HG03457 (cell line): Measurements from ENCODE around the gene CAMTA2.

Source experiments
- ATAC-seq: cut with Tn5 transposase; IDR thresholded peaks from one replicate; pipeline ENCODE4 v1.9.1; 2021; ENCODE audit warnings: moderate number of reproducible peaks; ENCODE audit not compliant: unreplicated experiment

The CAMTA2 gene

DNA sequence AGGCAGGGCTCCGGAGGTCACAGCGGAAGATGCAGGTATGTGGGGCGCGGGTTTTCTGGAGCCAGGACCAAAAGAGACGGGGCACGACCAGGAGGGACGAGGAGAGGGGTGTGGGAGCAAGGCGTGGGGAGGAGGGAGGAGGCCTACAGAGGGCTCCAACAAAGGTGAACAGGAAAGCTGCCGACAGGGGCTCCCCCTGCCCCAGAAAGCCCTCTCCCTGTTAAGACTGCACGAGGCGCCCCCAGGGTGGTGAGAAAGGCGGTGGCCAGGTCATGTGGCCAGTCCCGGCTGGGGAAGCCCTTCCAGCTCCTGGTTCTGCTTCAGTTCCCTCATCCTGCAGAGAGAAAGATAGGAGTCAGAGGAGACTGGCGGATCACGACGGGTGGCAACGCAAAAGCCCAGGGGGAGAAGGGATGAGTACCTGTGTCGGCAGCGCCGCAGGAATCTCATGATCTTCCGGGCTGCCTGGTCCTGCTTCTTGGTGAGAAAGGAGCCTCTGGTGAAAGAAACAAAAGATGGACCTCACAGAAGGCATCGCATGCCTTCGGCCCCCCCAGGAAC lies 18.9 kb downstream of the CAMTA2 start:
- no peak for ATAC-seq

DNA sequence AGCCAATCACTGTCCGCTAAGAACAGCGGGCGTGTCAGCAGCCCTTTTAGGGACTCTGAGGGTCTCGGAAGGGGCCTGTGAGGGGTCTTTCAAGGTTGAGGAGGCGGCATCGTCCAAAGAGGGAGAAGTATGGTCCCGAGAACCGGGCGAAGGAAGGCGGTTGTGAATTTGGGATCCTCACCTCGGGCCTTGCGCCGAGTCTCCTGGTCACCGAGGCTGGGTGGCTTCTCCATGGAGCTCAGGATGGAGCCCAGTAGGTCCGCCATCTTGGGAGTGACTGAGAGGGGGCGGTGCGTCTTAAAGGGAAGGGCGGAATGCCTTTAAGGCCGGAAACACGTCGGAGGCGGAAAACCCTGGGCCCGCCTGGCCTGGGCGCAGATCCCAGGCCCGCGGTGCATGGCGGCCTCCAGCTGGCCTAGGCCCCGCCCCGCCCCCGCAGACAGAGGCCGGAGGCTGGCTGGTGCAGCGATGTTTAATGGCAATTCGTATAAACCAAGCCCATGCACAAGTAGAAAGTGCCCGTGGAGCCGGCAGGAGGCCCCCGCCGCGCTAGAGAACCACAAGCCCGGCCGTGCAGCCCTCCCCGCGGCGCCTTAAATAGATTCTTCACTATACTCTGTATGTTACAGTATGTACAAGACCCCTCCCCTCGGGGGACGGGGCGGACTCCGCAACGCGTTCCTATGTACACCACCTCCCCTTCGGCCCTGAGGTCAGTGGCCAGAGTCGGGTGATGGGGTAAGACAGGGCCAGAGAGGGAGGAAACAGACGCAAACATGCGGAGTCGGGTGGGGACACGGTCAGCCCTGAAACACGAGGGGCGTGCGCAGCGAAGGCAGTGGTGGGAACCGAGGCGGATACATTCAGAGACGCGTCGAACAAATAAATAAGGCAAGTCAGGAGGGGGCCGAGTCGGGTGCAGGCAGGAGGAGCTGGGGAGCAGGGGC lies 19.7 kb downstream of the CAMTA2 start, which contains the start of gene SPAG7:
SPAG7 (minus strand) TSS at position 279 of the 947 bp plus-strand sequence; CDS start at position 266, 13 bp downstream.
- peak; percentile 52 for ATAC-seq

DNA sequence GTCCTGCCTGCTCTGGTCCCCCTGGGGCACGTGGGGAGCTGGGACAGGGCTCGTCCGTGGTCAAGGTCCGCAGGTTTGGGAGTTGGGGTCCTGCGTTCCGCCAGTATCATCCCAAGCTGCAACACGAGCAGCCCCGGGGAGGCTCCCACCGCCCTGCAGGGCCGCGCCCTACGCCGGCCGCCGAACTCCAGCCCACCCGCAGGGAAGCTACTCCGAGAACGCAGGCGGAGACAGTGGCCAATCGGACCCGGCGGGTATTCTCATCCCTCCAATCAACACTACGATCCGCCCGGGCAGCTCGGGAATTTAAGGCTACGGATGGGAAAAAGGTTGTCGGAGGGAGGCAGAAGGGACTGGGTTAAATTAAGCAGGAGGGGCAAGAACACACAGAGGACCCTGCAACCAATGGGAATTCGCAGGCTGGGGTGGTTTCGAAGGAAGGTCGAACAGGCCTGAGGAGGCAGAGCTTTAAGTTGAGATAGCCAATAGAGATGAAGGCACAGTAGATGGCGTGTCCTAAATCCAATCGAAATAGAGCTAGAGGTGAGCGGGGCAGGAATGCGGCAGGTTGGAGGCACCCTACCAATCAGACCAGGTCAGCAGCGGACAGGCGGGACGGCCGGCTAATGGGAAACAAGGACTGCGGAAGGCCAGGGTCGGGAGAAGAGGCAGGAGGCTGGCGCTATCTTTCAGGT lies 20.5 kb downstream of the CAMTA2 start:
- peak; percentile 73 for ATAC-seq

DNA sequence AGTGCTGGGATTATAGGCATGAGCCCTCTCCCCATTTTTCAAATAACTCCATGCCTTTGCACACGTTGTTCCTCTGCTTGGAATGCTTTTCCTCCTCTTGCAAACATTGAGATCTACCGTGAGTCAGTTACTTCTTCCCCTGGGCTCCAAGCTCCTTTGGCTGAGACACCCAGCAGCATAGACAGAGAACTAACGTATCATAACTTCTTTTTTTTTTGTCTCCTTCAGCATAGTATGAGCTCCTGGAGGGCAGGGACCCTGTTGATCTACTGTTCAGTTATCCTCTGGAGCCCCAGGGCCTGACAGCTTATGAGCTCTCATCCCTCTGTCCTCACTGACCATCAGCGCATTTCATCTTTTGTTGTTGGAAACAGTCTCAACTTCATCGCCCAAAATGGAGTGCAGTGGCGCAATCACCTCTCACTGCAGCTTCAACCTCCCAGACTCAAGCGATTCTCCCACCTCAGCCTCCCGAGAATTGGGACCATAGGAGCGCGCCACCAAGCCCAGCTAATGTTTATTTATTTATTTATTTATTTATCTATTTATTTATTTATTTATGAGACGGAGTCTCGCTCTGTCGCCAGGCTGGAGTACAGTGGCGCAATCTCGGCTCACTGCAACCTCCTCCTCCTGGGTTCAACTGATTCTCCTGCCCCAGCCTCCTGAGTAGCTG lies 22.0 kb downstream of the CAMTA2 start:
- no peak for ATAC-seq

DNA sequence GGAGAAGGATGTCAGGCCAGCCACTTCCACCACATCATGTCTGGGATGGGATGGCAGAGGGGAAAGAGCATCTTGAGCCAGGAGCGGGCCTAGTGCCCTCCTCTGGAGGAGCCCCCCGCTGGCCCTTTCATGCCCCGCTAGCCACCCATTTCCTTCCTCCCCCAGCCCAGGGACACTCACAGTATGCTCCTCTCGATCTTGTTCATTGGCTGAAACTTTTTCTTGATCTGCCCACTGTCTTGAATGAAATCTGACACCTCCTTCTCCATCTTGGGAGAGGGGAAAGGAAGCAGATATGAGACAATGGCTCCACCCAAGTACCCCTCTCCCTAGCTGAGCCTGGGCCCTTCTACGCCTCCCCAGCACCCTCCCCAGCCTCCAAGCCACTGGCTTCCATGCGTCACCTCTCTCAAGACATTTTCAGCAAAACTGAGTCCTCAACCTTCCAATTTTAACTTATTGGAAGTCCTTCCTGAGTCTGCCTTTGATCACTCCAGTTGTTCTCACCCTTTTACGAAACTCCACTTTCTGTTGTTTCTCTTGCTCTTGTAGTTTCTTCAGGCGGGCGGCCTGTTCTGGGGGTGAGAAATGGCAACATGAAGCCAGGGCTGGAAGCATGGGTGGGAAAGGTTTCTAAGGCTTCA lies 27.1 kb downstream of the CAMTA2 start:
- no peak for ATAC-seq

DNA sequence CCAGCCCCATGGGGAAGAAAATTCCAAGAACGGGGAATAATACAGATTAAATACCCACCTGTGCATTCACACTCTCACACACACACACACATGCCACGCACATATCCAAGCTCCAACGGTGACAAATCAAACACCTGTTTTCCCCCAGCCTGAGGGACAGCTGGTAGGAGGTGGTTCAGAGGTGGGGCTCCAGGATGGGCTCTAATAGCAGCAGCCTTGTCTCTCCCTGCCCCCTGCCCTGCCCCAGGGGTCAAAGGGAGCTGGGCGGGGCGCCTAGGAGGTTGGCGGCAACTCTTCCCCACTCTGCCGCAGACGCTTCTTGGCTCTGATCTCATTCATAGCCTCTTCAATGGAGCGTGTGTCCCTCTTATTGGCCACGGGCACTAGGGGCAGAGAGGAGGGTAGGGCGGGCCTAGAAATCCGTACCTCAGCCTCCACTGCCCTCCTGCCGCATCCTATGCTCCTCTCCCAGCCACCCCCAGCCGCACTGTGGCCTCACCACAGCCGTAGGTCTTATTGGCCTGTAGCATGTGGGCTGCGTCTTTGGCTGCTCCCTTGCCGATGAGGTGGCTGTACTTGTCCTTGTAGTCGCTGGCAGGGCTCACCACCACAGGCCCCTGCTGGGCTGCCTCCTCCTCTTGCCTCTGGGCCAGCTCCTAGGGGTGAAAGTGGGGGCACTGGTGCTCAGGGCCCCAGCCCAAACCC lies 28.1 kb downstream of the CAMTA2 start:
- no peak for ATAC-seq

DNA sequence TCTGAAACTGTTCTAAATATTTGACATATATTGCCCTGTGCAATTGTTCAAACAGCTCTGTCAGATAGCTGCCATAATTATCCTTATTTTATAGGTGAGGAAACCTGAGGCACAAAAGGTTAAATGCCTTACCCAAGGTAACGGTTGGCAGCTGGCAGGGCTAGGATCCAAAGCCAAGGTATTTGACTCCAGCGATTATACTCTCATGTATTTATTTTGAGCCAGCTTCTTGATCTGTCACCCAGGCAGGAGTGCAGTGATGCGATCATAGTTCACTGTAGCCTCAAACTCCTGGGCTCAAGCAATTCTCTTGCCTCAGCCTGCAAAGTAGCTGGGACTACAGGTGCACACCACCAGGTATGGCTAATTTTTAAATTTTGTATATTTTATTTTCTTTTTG lies 29.4 kb downstream of the CAMTA2 start:
- no peak for ATAC-seq

DNA sequence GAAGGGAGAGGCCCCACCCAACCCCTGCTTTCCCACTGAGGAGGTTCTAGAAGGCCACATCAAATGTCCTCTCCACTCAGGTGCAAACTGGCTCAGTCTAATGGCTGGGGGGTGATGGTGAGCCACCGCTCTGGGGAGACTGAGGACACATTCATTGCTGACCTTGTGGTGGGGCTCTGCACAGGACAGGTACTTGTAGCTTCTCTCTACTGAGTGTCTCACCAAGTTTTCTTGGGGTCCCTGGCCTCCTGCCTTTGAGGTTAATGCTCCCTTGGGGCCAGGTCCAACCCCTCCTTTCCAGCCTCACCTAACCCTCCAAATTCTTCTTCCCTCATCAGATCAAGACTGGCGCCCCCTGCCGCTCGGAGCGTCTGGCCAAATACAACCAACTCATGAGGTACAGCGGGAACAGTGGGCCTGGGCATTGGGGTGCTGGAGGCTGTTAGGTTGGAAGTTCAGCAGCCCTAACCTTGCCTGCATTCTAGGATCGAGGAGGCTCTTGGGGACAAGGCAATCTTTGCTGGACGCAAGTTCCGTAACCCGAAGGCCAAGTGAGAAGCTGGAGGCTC lies 30.9 kb downstream of the CAMTA2 start:
- ATAC-seq, result no peak

DNA sequence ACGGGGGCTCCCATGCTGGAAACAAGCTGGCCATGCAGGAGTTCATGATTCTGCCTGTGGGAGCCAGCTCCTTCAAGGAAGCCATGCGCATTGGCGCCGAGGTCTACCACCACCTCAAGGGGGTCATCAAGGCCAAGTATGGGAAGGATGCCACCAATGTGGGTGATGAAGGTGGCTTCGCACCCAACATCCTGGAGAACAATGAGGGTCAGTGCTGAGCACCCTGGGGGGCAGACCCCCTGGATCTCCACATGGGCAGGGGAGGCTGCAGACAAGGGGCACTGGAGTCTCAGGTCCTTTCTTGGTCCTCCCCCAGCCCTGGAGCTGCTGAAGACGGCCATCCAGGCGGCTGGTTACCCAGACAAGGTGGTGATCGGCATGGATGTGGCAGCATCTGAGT lies 32.4 kb downstream of the CAMTA2 start:
- no peak for ATAC-seq

DNA sequence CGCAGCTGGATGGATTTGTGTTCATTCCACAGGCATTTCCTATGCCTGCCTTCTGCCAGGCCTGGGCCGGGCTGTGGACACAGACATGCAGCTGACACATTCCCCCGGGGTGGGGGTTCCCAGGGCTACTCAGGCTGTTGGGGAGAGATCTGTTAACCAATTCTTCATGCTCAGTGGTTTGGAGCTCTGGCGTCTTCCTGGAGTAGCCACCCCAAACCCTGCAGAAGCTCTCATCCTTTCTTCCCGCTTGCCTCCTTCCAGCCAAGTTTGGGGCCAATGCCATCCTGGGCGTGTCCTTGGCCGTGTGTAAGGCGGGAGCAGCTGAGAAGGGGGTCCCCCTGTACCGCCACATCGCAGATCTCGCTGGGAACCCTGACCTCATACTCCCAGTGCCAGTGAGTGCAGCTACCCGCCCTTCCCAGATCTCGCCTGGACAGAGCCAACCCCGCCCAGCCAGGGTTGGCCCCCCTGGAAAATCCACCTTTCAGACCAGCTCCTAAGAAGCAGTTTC lies 34.0 kb downstream of the CAMTA2 start:
- no peak for ATAC-seq

DNA sequence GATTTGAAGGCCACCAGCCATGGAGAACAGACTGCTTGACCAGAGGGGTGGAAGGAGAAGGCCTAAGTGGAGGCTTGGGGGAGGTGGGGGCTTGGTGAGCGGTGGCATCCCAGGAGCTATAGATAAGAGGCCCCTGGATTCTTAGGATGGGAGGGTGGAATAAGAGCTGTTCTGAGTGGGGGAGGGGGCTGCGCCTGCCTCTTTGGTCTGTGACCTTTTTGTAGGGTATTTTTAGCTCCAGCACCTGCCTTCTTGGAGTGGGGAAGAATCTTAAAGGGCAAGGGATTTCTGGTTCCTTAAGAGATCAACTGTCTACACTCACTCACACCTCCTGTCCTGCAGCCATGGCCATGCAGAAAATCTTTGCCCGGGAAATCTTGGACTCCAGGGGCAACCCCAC lies 36.0 kb downstream of the CAMTA2 start:
- no peak for ATAC-seq

DNA sequence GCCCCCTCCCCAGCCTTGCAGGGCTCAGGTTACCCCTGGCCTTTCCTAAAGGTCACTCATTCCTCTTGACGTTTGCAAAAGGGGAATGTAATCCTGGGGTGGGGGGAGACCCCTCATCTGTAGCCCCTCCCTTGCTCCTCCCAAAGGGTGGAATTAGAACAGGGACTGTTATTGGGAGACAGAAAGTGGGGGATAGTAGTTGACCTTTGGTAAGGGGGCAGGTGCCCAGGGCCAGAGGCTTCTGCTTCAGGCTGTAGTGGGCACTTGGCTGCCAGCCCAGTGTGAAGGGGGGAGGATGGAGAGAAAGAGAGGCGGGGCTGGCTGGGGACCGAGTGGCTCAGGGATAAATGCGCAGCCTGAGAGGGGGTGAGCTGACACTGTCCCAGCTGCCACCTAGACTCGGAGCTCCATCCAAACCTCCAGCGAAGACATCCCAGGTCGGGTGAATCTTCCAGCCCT lies 36.7 kb downstream of the CAMTA2 start, which contains the start of gene ENO3:
ENO3 (plus strand) TSS at position 374 of the 459 bp plus-strand sequence. CDS start 711 bp downstream, outside the sequence.
- no peak for ATAC-seq

DNA sequence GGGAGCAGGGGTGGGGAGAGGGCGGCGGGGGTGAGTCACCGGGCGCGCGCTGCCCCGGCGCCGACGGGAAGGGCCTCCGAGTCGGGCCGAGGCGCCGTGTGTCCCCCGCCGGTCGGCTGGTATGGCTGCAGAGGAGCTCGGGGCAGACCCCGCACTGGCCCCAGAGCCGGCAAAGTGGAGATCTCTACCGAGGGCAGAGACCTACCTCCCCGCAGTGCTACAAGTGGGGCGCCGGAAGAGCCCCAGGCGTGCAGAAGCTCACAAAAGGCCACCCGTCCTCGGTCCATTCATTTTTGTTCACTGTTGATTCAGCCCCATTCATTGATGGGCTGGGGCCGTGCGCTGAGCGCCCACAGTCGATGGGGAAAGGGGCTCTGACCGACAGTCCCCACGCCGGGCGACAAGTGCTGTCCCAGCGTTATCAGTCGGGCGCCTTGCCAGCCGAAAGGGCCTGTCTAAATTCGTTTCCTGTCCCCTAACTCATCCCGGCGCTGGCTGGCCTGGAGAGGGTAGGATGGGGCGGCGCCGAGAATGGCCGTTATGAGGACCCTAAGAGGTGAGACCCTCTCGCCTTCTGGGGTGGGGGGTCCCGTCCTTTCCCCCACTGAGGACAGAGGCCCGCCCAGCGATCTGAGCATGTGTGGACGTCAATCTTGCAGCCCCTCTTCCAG lies 37.3 kb downstream of the CAMTA2 start:
- ATAC-seq, result no peak

DNA sequence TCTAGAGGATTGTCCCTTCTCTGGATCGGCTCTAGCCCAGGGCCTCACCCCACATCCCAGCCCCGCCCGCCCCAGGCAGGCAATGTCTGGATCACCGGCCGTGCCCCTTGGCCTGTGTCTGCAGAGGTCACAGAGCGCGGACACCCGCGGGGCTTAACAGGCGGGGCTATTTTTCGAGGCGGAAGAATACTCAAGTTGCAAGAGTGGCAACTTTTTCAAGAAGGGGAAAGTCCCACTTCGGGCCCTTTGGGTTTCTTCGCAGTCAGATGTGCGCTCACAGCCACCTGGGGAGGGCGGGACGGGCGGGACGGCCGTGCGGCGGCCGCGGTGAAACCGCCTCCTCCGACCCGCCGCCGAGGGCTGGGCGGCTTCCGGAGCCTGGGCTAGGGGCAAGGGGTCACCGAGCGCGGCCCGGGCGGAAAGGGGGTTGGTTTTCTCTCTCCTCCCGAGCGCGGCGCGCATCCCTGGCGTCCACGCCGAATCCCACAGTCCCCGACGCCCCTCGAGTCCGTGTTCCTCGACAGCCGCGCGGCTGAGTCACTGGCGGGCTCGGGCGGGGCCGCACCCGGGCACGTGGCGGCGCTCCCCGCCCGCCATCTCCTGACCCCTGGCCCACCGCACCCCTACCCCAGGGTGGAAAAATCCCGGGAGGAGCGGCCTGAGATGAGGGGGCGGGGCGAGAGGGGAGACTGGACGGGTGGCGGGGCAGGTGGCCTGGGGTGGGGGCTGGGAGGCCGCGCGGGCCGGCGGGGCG lies 38.0 kb downstream of the CAMTA2 start:
- no peak for ATAC-seq

DNA sequence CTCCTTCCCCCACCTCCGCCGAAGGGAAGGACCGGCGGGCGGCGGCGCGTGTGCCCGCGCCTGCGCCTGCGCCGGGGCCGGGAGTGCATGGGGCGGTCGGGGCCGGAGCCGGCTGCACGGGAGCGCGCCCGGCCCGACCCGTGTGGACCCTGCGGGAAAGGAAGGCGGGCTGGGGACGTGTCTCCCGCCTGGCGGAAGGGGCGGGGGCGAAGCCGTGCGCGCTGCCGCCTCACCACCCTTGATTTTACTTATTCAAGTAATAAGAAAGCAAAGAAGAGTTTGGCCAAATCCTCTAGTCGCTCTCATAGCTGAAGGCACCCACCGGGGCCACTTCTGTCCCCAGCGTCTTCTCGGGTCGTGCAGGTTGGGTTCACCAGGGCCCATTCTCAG lies 38.5 kb downstream of the CAMTA2 start:
- ATAC-seq, result no peak

DNA sequence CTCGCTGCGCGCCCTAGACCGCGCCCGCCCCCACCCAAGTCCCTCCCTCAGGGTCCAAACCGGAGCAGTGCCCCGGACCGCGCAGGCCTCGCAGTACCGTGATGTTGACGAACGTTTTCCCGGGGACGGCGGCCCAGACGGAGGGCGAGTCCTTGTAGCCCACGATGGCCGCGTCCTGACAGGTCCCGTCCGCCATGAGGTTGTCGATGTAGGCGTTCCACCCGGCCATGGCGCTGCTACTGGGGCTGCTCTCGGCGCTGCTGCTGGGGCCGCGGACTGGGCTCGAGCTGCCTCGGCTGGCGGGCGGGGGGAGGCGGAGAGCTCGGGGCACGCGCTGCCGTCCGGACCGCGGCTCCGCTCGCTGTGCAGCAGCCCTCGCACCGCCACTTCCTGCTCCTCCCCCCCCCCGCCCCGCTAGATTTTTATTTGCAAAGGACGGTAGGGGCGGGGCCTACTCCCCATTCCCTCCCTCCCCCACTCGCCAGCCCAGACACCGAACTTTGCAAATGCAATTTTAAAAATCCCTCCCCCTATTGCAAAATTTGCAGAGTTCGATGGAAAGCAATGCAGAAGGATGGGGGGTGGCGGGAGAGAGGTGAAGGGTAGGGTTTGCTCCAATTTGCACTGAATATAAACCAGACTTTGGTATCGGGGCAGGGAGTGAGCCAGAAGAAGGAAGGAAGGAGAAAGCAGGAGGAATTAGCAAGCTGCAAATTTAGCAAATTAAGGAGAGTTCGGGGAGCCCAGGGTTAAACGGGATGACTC lies 39.1 kb downstream of the CAMTA2 start, which contains the start of gene PFN1:
PFN1 (minus strand) TSS at position 365 of the 765 bp plus-strand sequence; CDS start at position 229, 136 bp downstream.
- ATAC-seq, result no peak
